IPS-NIHi7 (cell line): Measurements from ENCODE around the gene GPR87.

ENCODE experiments used
- DNase-seq: peaks from one replicate; pipeline ENCODE4 v3.0.0; 2012; ENCODE audit warnings: mixed read lengths; ENCODE audit errors: extremely low spot score

The GPR87 gene

DNA sequence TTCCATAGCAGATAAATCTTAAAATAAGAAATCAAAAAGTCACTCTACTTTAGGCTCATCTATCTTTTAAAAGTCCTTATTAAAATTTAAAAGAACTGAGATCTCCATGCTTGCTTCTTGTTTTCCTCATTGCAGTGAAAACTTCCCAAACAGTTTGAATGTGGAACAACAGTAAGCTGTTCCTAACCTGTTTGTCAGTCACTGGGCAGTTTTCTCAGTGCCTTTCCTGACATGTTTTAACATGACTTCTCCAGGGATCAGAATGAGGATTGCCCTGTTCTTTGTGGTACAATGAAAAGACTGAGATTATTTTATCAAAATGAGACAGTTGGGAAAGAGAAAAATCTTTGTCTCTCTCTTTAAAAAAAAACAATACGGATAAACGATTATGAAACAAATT, 774 bp downstream of the GPR87 start:
- no peak for DNase-seq

DNA sequence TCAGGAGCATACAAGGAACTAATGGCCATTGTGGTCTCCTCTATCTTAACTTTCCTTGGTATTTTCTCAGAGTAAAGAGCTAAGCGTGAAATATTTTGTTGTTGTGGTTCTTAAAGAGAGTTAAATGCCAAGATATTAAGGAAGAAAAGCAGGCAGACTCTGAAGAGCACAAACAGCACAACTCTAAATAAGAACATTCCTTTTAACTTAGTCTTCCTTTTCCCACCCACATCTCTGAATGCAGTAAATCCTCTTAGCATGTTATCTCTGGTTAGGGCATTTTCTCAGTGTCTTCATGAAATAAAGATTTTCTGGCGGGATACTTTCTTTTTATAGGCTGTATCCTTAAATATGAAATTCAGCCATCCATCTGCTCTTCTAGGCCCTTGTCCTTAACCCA, 1.5 kb downstream of the GPR87 start:
- DNase-seq: no peak

DNA sequence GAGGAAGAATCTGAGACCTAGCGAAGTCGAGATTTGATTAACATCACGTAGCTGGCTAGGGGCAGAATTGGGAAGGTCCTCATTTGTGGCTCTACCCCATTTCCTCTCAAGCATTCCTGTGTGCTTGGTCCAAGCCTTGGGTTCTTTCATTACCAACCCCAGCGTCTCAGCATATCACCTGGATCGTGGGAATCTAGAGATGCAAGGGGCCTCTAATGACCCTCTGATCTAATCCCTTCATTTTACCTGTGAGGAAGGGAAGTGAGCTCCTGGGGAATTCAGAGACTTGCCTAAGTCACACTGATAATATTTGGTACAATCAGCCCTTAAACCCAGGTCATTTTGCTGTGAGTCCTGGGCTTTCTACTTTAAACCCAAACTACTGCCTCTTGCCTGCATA, 2.0 kb downstream of the GPR87 start:
- no peak for DNase-seq

DNA sequence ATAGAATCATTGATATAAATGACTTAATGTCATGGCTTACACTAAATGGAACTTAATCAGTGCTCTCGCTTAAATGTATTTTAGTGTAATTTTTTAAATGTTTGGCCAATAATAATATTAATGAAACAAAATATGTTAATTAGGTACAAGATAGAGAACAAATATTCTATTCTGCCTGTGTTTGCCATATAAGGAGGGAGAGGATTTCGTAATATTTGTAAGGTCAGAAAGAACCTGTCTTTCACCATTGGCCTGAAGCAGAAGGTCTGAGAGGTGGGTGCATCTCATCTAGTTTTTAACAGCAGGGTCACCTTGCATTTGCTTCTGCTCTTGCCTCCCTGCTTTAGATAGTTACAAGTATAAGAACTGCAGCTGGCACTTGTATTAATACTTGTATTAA, 2.5 kb downstream of the GPR87 start:
- DNase-seq: no peak

GRCh38 chr3:151312972-151313371, 3.6 kb downstream of the GPR87 start:
- DNase-seq: no peak

DNA sequence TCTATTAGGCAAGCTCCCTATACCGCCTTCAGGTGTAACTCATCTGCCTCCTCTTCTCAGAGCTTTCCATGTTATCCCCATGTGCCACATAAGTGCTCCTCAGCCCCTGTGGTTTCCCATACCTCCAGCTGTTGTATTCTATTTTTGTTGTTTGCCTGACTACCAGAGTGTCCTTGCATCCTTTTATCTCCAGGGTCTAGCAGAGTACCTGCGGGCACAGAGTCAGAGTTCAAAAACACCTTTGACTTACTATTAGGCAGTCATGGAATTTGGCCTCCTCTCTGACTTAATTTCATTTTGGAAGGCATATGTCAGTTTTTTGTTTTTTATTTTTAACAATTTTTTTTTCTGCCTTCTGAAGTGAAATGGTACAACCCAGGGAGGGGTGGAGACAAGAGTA, 7.1 kb downstream of the GPR87 start:
- no peak for DNase-seq

- DNase-seq: no peak
These were observed 8.8 kb downstream of the GPR87 start for GRCh38 chr3:151307583-151308488.

GRCh38 chr3:151307131-151307530, 9.5 kb downstream of the GPR87 start:
- no peak for DNase-seq

- no peak for DNase-seq
These were observed 10.3 kb downstream of the GPR87 start for GRCh38 chr3:151306168-151306810.

DNA sequence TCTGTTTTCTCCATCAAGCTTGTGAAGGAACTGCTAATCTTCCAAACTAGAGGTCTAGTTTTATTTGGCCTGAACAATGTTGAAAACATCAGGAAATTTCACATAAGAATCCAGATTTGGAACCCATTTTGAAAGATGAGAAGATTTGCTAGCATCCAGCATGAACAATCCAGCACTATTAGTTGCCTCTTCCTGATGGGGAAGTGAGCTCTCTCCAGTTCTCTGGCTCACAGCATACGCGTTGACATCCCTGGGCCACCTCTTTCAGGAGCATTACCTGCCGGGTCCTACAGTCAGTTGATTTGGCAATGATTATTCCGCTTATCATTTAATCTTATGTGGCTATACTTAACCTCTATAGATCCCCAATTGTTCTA, 10.9 kb downstream of the GPR87 start:
- DNase-seq: no peak

DNA sequence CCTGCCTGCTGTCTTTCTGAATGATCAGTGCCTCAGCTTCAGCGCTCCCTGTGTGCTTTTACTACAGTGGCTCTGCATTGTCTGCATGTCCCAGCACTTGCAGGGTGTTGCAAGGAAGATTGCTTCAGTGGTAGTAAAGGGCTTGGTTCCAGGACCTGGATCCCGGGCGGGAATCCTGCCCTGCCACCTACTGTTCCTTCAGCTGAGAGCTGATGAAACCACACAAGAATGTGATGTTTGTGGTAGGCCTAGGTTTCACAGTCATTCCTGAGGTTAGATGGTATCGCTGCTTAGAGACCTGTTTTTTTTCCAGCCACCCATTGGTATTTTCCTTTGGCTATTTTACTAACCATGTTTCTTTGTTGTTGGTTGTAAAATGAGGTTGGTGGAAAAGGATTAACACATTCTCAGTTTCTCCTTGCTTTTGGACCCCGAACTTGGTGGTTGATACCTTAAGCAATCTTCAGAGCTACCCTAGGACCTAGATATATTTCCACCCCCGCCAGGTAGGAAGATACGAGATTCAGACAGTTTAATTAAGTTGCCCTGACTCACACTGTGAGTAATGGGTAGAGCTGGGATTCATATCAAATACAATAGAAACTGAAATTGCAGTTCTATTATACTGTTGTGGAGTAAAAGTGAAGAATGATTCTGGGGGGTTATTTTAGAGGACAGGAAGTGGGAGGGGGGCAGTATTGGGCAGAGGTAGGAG, 11.4 kb downstream of the GPR87 start:
- peak; percentile 84 for DNase-seq

DNA sequence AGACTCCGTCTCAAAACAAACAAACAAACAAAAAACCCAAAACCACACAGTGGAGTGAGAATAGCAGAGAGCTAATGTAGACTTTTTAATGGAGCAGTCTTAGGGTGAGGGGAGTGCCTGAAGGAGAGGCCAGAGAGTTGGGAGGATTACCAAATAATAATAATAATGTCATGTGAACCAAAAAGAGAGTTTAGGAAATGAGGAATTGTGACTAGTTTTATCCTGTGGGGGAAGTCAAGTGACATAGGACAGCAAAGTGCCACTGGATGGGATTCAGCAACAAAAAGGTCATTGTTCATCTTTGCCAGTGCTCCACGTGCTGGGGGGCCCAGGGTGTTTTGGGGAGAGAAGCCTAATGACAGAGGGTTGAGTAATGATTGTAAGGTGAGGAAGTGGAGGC, 12.9 kb downstream of the GPR87 start:
- no peak for DNase-seq

- no peak for DNase-seq
These were observed 14.8 kb downstream of the GPR87 start for GRCh38 chr3:151301787-151302186.

DNA sequence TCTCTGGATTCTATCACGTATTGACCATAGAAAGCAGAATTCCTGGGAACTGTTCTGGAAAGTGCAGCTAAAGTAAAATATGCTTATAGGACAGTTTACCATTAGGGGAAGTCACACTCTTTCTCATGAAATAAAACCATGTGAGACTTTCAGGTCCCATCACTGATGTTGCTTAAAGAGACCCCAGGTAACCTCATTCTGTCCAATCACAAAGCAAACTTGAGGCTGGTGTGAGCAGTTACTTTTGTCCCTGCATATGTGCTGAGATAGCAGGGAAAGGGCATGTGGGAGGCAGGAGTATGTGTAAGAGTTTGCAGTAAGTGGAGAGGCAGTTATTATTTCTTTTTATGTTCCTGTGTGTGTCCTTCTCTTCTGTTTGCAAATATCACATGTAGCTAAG, 16.1 kb downstream of the GPR87 start:
- no peak for DNase-seq

DNA sequence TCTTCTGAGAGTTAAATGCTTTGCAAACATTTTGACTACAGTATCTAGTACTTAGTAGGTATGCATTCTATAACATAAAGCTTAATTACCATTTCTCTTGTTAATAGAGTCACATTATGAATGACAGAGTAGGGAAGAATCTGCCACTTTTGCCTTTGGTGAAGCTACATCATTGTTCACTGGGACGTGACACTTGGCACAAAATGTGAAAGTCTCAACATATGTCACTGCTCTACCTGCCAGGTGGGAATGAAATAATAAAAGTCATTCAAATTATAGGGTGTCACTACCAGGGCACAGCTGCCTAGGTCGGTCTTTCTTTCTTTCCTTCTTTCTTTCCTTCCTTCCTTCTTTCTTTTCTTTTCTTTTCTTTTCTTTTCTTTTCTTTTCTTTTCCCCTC, 17.6 kb downstream of the GPR87 start:
- DNase-seq: no peak

DNA sequence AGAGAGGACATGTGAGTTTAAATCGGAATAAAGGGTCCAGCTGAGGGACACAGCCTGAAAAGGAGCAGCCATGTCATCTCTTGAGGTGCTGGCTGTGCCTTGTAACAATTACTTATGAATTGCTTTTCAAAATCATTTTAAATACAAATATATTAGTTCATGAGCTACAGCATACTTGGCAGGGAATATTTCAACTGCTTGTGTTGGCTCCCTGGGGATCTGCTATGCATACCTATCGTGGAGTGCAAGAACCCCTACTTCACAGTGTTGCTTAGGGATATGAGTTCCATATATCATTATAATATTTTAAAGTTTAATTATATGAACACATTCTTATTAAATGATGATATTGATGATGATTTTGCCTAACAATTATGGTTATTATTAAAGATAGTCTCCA, 19.2 kb downstream of the GPR87 start:
- DNase-seq: no peak

DNA sequence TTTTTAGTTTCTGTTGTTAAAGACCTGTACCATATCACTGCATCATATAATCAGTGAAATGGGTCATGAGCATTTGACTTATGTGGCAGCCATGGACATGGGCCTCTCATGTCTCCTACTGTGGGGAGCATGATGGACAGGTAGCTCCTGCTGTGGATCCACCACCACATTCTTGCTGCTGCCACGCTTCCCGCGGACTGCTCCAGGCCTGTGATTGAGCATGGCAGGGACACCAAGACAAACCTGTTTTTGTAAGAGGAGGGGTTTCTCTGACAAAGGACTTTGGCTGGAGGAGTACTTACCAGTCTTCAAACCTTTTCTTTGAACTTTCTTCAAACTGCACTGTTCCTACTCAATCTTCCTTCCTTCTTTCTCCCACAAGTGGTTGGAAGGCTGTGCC, 20.4 kb downstream of the GPR87 start:
- DNase-seq: no peak

DNA sequence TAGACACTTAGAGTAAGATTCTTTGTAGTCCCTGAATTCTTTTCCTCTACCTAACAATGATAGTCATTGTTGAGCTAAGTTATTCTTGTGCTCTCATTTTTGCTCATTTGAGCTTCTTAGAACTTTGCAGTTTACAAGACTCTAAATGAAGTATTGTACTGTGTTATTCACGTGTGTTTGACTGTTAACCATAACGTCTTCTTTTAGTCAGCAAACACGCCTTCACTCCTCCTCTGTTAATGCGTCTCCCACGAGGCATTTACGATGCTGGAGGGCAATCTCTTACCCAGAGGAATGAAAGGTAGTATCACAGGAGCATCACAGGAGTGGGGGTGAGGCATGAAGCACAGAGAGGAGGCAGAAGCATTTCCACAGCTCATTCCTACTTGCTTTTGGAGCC, 23.5 kb downstream of the GPR87 start:
- DNase-seq: no peak

DNA sequence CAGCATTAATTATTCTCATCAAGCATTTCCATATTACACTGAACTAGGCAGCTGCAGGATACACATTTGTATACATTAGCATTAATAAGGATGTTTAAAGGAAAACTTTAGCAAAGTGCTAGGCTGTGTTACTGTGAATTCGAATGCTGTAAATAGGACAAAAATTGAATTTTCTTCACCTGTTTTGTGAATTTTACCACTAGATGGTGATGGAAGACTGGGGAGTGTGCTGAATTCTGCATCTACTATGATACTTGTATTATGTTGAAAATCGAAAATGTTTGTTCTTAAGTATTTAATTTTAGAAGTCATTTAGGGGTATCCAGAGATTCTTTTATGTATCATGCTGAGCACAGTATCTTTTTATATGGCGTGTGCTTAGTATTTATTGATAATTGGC, 25.9 kb downstream of the GPR87 start:
- no peak for DNase-seq

DNA sequence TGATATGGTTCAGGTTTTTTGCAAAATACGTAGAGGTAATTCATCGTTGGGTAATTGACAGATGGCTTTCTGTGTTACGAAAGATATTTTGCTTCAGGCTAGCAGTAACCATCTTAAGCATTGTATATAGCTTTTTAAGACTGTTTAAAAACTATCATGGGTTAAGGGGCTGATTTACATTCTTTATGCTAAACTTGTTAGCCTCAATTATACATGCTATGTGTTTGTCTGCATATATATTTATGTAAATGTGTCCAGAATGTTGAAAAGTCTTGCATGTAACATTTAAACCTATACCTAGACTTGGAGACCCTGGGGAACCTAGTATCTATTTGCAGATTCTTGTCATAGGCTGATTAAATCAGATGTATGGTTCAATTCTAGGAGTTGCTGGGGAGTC, 27.2 kb downstream of the GPR87 start:
- DNase-seq: no peak

DNA sequence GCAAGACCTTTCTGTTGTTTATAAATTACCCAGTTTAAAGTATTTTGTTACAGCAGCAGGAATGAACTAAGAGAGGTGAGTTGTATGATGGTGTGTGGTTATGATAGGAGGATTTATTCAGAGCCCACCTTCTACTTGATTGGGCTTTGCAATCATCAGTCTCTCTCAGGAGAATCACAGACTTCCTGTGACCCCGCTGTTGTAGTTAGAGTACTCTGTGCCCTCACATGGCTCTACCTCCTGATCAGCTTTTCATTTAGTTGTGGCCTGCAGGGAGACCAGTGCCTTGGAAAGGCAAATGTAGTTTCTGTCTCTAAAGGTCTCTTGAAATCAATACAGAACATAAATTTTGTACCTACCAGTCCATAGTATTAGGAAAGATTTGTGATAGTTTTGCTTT, 30.7 kb downstream of the GPR87 start:
- DNase-seq: no peak

DNA sequence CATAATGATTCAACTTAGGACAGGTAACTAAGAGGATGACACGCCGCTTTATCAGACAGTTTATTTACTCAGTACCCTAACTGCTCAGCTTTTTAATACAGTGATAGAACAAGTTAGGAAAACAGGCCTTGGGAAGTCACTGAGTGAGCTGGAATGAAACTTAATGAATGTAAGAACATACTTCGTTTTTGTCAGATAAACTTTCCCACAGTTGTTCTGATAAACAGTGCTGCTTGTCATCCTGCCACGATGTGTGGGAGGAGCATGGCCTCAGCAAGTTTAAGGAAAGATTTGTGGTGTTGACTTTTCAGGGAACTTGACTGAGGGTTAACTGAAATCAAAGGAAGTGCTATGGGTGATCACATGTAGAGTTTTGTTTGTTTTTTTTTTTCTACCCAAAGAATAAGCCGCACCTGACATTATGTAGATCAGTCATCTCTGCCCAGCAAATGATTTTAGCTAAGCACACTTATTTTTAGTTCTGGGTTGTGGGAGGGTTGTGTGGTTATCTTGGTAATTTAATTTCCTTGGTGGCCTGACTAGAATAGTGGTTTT, 32.6 kb downstream of the GPR87 start:
- DNase-seq: no peak

DNA sequence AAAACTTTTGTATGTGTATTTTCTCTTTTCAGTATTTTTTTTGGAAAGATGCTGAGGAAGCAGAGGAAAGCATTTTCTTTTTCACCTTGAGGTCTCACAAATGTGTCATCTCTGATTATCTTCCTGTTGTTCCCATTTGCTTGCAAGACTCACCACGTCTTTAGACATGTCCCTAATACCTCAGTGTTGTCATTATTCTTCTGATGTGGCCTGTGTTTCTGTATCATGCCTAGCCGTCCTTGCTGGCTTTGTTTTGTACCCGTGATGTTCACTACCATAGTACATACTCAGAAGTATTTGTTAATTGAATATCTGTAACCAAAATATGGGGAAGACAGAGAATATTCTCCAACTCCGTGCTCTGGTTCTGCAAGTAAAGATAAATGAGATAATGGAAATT, 33.2 kb downstream of the GPR87 start:
- DNase-seq: no peak
